Dermis blood vessel endothelial cell (primary cell): ENCODE results near the gene CSGALNACT2. TPM values are rescaled to one million over a fixed set of nuclear protein-coding genes. Genes with fewer than 3 reads are reported as not detected.
A peak's percentile ranks its signal among the peaks of the same experiment; 100 is the strongest.

Experiments used
- DNase-seq: peaks from one replicate; pipeline ENCODE4 v3.0.0; 2010
- total RNA-seq: library from RNA; depleted of rRNA; stranded (reverse); fragments of >200 nt; gene quantifications from 2 replicates; pipeline ENCODE4 v1.2.3, GENCODE V29; 2014

The CSGALNACT2 gene
- total RNA-seq, 1 donor from 2014 or later = 10.2 TPM

DNA sequence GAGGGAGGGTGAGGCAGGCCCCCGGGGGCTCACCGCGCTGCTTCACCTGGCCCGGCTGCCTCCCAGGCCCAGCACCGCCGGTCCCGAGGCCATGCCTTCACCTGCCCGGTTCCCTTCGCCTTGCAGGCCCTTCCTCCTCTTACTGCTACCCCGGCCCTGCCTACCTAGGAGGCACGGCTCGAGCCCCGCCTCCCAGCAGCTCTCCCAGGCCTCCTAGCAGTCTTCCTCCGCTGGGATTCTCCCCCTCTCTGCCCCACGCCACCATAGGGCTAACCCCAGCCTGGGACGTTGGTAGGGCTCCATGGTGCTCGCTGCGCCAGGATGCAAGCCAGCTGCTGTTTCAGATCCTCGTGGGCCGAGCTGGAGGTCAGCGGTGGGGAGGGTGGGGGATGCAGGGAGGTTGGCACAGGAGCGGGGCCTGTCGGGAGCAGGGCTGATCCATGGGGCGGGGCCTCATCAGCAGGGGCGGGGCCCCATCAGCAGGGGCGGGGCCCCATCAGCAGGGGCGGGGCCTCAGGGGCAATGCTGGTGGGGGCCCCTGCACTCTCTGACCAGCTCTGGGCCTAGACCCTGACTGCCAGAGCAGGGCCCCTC lies 65.3 kb downstream of the CSGALNACT2 start:
- DNase-seq = peak; percentile 5

DNA sequence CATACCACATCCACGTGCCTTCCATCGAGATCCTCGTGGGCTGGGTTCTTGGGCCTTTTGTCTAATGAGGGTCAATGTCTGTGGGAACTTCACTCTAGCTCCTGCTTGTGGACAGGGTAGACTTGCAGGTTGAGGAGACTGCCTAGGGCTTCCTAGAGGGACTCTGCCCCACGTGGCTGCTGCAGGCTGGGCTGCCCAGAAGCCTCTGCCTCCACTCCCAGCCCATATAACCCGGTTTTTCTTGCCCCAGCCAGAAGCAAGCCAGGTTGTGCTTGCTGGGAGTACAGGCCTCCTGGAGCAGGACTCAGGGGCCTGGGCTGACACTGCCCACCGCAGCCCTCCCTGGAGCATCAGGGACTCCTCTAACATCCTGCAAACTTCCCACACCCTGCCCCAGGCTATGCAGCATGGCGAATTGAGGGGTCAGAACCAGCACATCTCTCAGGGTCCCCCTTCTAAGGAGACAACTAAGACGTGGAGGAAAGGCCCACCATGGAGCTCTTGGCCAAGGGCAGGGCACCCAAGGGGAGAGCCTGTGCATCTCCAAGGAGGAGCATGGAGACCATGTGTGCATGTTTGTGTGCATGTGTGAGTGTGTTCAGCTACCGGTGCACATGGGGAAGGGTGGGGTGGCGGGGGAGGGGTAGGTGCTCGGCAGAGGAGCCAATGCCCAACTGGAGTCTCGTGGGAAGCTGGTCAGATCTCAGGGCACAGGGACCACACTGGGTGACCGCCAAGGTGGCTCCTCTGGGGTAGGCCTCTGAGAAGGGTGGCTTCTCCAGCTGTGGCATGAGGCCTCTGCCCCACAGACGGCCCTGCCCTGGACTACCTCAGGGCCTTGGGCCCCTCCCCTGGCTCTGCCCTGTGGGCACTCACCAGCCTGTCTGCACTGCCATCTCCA lies 66.0 kb downstream of the CSGALNACT2 start:
- DNase-seq = no peak

DNA sequence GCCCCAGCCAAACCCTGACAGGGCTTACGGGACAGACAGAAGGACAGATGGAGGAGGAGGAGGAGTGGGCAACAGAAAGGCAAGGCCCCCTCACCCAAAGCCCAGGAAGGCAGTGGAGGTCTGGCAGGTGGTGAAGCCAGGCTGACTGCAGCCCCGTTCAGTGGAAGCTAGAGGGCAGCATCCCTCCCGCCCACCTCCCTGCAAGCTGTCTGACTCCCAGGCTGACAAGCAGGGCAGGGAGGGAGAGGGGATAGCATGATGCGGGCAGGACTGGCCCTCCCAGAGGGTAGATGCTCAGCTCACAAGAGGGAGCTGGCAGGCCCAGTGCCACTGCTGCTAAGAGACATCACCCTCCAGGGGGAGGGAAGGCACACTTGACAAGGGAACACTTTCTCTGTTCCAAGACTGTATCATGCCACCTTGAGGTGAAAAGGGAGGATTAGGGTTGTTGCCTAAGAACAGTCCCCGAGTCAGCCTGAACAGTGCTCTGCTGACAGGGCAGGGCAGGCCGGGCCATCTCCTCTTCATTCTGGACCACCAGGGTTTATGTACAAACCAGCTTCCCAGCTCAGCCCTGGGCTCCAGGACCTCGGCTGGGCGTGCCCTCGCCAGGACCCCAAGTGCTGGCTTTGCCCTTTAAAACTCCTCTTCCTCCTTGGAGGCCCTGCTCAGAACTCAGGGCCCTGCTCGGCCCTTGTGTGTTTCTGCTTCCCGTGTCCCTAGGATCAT lies 66.9 kb downstream of the CSGALNACT2 start:
- peak; percentile 77 for DNase-seq

DNA sequence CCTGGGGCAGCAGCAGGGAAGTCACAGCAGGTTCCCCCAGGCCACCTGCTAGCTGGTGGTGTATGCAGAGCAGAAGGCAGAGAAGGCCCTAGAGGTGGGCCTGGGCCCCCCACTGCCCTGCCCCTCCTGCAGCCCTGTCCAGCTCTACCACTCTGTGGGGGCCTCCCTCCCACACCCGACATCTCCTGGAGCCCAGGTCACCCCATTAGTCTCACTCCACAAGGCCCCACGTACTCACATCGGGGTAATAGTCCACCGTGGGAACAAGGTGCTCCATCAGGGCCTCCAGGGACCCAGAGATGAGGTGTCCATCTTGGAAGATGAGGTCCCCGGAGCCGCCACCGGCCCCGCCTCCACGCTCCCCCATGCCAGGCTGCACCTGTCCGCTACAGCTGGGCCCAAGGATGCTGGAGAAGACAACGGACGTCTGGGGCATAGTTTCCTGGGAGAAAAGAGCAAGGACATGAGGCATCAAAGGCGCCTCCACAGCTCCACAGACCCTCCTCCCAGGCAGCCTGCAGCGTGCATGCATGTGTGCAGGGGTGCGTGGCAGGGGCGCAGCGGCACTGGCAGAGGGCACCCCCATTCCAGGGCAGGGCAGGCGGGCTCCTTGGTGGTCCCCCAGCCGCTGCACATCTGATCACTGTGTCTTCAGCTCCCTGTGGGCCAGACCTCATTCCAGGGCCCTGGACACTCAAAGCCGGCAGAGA lies 67.6 kb downstream of the CSGALNACT2 start:
- DNase-seq = no peak

DNA sequence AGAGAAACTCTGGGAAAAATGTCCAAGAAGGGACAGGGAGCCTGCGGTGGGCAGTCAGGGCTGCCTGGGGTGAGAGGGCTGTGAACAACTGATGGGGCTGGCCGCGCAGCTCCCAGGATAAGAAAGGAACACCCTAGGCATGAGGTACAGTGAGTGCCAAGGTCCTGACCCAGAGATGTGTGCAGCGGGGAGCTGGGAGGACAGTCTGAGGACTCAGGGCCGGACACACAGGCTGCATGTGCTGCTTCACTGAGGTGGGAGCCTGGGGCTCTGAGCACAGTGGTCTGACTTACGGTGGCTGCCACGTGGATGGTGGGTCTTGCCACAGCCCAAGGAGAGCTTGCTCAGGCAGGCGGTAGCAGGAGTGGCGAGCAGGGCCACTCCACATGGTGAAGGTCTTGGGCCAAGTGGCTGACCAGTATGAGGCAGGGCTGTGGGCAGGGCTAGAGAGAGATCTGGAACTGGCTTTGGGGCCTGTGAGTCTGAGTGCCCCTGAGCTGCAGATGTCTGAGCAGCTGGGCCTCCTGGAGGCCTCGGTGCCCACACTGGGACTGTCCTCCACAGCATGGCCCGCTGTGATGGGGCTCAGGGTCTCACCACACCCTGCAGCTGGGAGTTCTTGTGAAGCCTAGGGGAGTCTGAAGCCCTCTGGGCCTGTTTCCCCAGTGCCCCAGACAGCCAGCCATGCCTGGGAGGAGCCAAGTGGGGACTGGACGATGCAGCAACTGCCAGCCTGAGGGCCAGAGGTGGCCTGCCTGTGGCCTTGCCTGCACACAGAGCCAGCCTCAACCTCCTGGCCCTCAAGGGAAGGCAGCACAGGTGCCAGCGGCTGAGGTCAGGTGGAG lies 68.4 kb downstream of the CSGALNACT2 start:
- no peak for DNase-seq

DNA sequence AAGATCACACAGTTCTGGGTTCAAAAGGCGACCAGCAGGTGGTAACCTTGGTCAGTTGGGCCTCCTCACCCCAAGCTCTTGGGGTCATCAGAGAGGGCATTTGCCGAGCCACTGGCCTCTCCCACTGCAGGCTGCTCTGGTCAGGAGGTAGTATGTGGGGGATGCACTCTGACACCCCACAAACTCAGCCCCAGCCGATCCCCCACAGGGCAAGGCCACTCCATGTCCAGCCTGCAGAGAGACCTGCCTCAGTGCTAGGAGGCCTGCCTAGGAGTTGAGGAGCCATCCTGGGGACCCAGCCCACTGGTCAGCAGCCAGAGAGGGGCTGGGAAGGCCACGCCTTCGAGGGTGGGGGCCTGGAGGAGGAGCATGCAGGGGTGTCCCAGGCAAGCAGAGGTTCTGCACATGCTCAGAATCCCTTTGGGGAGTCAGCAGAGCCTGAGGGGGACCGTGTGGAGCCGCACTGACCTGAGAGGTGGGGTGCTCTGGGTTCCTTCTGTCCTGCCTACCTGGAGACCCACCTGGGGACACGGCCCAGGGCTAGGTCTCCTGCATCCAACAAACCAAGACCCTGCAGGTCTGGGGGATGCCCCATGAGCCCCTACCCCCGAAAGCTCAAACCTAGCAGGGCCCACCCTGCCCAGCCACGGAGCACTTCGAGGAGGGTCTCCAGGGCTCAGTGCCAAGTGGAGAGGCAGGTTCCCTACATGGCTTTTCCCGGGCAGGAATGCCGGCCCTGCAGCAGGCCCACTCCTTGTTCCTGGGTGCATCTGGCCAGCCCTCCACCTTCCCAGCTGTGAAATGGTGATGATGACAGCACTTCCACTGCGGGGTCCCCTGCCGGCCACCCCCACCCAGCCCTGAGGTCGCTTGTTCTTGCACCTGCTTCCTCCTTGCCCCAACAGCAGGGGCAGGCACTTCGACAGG lies 70.2 kb downstream of the CSGALNACT2 start:
- no peak for DNase-seq

DNA sequence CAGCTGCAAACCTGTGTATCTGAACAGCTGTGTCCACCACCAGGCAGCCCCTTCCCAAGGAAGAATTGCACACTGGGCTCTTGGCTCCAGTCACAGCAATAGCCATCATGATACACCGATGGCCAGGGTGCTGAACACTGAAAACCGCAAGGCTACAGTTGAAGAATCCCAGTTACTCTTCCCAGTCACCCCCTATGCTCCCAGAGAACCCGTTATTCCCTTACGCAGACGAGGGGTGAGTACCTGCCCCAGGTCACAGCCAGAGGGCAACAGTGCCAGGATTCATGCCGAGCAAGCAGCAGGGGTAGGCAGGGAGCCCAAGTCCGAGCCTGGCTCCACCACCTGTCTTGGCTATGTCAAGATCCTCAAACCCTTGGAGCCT lies 70.8 kb downstream of the CSGALNACT2 start:
- no peak for DNase-seq

DNA sequence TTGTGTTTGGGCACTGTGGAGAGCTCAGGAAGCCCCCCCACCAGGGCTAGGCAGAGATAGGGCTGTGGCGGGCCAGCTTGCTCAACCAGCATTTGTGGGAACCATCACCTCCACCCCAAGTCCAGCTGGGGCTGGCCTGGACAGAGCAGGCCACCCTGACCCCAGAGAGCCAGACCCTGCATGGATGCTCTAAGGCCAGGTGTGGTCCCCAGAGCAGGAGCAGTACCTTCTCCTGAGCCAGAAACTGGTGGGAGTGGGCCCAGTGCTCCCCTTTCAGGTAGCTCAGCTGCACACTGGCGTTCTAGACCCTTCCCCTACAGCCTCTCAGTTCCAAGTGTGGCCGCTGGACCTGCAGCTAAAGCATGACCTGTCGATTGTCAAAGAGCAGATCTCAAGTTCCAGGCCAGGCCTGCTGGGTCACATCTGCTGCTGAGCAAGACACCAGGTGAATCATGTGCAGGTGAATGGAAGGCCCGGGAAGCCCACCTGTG lies 71.5 kb downstream of the CSGALNACT2 start:
- no peak for DNase-seq

DNA sequence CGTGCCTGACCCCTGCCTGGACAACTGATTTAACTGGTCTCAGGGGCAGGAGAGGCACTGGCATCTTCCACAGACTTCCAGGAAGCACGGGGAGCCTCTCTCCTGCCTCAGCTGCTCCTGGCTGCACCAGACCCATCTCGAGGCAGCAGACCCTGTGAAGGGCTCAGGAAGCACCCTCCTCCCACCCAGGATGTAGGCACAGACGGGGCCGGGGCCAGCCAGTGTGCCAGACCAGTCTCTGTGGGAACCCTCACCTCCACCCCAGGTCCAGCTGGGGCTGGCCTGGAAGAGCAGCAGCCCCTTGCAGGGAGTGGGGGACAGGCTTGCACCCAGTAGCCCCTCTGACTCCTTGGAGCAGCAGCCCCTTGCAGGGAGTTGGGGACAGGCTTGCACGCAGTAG lies 72.3 kb downstream of the CSGALNACT2 start:
- DNase-seq = no peak

DNA sequence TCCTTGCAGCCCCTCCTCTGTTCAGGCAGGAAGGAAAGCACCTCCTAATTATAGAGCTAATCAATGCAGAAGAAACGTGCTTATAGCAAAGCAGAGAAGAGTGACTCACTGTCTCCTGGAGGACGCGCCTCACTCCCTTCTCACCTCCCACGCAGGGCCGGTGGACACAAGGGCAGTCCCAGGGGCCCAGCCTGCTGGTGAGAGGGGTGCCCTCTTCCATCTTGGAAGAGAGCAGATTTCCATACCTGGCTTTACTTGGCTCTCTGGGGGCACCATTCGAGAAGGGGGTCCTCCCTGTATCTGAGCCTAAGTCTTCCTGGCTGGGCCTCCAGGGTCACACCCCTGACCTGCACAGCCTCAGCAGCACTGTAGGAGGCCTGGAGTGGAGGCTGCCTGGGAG lies 72.8 kb downstream of the CSGALNACT2 start:
- DNase-seq = no peak

DNA sequence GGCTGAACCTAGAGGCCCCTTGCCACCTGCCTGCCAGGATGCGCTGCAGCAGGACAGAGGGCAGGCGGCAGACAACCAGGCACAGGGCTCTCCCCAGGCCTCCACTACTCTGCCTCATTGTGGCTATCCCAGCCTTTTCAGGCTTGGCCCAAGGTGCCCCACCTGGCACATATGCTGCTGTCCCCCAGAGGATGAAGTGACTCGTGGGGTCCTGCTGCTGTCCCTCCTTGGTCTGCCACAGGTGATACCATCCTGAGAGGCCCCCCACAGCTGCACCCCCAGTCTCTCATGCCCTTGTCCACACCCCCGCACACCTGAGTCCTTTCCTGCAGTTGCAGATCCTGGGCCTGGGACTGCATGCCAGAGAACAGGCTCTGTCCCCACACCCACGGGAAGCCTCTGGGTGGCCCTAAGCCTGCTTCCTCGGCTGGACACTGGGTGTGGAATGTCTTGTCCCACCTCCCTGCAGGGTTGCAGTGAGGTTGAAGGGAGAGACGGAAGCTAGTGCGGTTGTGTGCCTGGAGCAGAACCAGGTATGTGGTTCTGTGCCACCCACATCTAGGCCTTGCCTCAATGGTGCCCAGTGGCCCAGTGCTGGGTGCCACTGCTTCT lies 73.3 kb downstream of the CSGALNACT2 start:
- no peak for DNase-seq

DNA sequence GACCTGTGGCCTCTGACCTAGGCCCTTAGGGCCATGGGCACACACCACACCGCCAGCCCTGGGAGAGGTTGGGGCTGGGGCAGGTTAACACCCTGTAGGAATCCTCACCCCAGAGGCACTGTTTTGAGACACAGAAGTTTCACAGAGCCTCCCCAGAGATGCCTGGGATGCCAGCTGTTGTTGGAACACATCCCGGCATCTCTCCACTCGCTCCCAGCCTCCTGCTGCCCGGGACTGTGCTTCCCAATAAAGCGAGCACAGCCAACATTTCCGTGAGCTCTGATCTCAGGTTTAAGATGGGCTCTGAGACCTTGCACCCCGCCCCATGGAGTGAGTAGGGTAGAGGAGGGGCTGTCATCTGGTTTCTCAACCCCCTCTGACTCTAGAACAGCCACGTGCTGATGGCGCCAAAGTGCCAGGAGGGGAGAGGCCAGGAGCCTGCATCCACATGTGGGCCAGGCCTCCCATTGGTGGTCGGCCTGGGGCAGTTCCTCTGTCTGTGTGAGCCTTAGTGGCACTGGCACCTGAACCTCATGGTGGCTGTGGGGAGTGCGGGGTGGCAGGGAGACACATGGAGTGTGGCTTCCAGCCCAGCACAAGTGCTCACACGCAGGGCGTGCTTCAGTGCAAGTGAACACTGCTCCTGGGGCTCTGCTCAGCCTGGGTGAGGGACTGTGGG lies 73.9 kb downstream of the CSGALNACT2 start:
- no peak for DNase-seq

DNA sequence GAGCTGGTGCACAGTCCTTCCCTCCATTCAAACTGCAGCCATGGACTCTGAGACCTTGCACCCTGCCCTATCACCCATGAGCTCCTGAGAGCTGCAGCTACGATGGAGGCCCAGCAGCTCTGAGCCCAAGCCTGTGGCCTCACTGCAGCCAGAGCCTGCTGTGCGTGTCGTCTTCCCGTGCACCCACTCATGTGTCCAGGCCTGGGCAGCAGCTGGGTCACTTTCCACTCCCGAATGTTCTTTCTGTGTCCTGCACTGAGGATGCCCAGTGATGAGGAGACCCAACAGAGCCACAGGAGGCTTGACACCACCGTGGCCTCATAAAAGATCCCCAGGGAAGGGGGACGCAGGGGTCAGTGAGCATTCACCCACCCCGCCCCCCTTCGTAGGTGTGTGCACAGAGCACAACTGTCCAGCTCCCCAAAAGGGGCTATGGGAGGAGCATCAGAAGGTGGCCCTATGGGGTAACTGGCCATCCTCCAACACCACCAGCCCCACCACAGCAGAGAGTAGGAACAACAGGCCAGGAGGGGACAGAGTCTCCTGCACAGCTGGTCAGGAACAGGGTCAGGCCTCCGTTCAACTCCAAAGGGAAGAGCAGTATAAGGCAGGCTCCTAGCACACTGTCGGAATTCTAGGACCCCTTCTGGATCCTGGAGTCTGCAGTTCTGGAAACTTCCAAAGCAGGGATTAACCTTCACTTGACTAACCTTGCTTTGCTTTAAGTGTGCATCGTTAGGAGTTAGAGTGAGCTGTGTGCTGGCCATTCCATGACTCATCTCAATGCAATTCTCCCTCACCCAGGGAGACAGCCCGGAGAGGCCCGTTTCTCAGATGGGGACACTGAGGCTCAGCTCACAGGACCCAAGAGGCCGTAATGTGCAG lies 76.1 kb downstream of the CSGALNACT2 start:
- DNase-seq = no peak

DNA sequence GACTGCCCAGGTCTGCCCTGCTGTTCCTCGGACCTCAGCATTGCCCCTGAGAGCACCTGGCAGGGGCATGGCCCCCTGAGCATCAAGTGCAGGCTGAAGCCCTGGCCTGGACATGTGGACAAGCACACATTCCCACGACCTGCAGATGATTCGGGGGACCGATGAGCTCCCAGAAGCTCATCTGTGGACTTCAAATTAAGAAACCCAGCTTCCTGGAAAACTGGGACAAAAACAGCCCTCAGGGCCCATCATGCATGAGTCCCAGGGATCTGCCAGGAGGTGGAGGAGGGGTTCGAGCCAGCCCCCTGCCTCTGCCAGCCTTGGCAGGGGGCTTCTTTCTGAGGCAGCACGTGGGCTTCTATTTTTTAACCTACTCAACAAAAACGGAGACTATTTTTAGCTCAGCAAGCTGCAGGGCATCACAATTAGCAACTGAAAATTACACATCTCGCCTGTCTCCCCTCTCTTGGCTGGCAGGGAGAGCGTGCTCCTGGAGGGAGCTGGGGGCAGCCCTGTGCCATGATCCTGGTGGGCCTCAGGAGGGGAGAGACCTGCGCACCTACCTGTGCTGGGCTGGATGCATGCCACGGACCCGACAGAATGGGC lies 76.8 kb downstream of the CSGALNACT2 start:
- no peak for DNase-seq

DNA sequence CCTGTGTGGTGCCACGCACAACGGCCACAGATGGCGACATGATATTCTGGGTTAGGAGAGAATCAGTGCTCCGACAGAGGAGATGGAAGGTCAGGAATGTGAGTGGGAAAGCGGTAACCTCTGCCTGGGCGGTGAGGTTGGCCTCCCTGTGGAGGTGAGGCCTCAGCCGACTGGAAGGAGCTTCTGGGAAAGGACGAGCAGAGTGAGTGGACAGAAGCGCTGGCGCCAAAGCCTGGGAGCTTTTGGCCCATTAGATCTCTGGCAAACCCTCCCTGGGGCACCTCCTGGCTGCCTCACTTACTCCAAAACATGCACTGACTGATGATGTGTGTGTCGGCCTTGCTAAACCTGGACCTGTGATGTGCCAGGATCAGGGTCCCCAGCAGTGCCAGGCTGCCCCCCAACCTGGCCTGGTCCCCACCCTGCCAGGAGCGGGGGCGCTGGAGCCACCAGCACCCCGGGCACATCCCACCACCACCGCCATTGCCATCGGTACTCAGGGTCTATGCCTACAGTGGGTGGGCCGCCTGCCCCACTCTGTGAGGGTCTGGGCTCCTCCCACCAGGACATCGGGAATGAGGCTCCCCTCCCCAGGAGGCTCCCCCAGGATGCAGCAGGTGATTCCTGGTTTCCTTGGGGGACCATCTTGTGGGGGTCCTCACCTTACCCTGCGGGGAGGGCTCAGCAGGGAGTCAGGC lies 77.7 kb downstream of the CSGALNACT2 start:
- no peak for DNase-seq

DNA sequence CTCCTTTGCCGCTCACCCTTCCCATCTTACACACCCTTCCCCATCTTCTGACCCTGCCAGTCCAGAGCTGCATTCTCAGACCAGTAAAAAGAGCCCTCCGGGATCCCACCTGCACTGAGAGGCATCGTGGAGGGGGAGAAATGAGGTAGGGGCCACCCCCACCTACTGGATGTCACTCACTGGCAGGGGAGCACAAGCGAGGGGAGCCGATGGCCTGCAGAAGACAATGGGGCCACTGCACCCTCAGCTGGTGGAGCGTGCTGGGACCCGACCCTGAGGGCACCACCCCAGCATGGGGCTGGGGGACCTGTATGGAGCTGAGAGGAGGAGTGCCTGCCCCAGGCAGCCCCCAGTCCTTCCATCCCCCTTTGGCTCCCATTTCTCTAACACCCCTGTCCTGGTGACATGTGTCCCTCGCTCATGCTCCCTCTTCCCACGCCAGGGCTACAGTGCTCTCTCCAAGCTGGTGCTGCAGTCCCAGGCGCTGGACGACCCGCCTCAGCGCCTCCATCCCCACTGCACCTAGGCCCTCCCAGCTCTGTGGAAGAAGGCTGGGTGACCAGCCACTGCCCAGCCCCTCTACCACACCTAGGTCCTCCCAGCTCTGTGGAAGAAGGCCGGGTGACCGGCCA lies 78.8 kb downstream of the CSGALNACT2 start:
- no peak for DNase-seq
